Activated CD4-positive, alpha-beta T cell treated with anti-CD3 and anti-CD28 coated beads for 1 hour (primary cell): ENCODE results near the gene CDKN1A.

Experiments
- DNase-seq: peaks from one replicate; pipeline ENCODE4 v3.0.0-alpha.2; 2020

CDKN1A gene

DNA sequence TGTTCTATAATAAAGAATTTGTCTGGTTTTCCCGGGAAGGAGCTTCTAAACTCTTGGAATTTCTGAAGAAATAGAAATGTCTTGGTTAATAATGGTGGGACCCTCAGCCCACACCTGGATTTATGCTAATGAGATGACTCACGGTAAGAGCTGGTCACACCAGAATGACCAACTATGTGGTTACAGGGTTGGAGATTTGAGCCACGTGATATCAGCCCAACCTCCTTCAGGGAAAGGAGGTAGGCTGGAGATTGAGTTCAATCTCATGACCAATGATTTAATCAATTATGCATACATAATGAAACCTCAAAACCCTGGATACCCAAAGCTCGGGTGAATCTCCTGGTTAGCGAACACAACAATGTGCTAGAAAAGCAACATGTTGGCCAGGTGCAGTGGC lies 22.1 kb upstream of the CDKN1A start:
- DNase-seq = no peak

DNA sequence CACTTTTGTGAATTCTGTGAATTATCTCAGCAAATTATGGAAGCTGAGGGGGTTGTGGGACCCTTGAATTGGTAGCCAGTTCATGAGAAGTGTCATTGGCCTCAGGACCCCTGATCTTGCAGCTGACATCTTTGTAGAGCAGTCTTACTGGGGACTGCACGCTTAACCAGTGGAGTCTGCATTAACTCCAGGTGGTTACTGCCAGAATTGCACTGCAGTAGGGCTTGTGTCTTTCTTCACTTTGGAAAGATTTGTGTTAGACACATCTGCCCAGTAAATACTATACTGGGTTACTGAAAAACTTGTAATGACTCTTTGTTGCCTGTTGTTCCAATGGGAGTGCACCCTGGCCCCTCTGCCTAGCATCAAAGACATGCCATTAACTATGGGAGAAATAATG lies 21.2 kb upstream of the CDKN1A start:
- DNase-seq = no peak

DNA sequence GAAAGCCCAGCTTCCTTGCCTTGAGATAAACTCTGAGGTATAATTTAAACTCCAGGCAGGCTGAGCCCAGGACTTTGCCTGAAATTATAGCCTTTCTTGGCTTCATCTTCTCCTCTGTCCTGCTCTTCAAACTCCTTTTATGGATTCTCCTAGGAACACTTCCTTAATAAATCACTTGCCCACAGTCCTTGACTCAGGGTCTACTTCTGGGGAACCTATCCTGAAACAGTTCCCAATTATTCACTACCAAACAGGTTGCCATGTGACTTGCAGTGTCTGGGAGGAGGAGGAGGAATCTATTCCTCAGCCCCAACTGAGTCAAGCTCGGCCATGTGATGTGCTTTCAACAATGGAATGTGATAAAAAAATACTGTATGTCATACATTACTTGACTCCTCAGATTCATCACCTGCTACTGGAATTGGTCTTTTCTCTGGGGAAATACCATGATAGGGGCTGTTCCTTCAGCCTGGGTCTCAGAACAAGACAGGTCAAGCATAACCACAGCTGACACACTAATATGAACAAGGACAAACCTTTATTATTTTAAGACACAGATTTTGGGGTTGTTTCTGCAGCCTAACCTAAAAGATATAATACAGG lies 20.5 kb upstream of the CDKN1A start:
- no peak for DNase-seq

DNA sequence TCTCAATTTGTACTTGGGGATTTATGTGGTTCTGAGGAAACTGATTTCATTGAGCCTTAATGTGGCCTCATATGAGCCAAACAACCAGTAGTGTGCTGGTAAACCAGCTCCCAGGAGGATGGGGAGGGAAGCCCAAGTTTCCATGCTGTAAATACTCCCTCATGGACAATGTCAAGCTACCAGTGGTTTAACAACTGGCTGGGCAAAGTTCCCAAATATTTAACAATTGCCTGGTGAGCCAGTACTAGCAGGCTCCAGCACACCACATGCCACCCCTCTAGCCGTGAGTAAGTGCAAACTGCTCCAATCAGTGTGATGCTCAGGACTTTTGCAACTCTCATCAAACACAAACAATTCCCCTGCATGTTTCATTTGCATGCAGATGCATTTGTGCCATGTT lies 19.2 kb upstream of the CDKN1A start:
- DNase-seq = no peak

DNA sequence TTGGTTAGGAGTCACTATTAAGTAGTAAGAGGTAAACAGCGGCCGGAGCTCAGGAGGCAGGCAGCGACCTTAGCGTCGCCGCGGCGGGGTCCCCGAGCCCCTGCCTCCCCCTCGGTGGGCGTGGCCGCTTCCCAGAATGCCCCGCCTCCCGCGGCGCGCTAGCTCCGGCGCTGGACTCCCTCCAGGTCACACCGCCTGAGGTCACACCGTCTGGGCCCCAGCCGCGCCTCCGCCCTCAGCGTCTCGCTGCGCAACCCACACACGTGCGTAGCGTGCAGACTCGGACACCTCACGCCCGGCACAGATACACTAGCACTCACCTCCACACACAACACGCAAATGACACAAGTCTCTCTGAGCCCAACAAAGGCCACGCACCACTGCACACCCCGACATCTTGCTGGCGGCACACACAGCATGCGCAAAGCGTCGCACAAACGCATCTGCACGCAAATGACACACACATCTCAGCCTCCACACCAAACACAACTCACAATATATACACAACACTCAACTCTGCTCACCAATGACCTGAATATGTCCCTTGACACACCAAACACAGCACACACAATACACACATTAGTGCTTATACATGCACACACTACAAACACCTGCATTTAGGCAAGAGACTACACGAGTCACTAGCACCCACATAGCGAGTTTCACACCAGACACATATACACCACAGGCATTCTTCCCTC lies 17.6 kb upstream of the CDKN1A start:
- no peak for DNase-seq

DNA sequence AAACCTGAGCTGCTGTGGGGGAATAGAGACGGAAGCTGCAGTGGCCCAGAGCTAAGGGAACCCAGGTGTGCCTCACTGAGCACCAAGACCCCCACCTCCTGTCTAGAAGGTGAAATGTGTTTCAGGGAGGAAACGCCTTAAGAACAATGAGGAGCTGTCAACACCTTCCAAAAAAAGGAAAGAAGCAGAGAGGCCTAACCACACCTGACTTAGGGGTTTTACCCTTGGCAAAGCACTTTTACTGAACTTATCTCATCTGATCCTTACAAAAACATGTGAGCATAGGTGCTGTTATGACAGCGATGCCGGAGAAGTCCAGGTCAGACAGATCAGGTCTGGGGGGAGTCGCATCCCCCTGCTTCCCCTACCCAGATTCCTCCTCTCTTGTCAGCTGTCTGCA lies 16.1 kb upstream of the CDKN1A start:
- DNase-seq = no peak

DNA sequence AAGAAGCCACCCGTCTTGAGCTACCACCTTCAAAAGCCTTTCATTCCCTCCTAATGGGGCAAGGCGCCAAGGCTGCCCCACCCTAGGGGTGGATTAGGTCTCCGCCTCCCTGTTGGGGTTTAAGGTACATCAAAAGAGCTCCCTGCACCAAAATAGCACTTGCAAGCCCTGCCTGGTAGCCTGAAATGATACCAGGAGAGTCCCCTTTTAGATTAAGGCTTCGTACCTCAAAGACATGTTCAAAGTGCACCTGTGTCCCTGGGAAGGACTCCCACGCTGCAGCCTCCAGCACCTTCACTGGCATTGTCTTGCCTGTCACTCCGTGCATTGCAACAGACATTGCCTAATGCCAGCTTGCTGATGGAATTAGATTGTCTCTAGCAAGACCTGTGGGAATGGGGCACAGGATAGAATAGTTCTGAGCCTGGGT lies 15.7 kb upstream of the CDKN1A start:
- DNase-seq = no peak

DNA sequence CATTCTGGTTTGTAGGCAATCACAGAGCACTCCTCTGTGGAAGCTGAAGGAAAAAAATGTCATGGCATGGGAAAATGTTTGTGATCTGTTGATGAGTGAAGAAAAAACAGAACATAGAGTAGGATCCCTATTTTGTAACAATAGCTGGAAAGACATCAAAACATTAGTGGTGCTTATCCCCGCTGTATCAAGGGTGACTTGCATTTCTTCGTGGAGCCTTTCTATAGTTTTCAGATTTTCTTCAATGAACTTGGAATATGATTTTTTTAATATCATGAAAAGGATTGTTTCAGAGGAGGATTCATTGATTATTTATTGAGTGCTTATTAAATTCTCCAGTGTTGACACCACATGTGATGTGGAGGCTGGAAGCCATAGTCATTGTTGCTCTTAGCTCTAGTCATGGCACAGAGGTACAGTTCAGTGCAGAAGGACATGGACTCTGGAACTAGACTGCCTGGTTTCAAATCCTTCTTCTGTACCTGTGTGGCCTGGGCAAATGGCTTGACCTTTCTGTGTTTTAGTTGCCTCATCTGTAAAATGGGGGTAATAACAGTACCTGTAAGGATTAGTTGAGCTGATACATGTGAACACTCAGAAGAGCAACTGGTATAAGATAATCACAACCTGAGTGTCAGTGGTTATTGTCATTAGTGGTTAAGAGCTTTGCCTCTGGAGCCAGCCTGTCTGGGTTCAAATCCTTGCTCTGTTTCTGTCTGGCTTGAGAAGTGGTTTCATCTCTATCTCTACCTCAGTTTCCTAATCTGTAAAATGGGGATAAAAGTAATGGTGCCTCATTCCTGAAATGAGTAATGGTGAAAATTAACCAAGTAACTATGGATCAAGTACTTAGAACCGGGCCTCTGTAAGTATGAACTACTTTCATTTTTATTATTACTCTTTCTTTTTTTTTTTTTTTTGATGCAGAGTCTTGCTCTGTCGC lies 14.7 kb upstream of the CDKN1A start:
- no peak for DNase-seq

DNA sequence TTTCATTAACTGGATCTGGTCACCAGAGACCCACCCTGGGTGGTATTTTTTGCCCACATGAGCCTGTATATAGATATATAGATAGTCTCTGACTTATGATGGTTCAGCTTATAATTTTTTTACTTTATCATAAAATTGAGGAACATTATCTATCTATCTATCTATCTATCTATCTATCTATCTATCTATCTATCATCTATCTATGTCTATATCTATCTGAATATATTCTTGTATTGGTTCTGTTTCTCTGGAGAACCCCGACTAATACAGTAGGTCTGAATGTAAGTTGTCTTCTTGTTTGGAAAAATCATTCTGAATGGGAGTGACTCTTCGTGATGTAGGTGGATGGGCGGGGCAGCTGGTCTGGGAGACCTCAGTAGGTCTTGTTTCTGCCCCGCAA lies 13.3 kb upstream of the CDKN1A start:
- no peak for DNase-seq

DNA sequence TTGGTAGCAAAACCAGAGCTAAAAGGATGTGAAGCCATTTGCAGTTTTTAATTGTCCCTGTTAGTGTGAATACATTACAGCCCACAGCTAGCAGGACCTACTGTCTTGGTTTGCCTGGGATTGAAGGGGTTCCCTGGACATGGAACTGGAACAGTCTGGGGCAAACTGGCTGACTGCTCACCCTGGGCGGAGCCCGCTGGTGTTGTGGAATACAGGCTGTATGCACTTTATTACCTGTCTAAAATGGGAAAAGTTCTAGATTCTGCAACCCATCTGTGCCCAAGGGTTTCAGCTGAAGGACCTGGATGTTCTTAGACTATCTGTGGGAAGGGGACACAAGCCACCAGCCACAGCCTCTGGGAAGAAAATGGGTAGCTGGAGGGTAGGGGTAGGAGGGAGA lies 12.2 kb upstream of the CDKN1A start:
- DNase-seq = no peak

DNA sequence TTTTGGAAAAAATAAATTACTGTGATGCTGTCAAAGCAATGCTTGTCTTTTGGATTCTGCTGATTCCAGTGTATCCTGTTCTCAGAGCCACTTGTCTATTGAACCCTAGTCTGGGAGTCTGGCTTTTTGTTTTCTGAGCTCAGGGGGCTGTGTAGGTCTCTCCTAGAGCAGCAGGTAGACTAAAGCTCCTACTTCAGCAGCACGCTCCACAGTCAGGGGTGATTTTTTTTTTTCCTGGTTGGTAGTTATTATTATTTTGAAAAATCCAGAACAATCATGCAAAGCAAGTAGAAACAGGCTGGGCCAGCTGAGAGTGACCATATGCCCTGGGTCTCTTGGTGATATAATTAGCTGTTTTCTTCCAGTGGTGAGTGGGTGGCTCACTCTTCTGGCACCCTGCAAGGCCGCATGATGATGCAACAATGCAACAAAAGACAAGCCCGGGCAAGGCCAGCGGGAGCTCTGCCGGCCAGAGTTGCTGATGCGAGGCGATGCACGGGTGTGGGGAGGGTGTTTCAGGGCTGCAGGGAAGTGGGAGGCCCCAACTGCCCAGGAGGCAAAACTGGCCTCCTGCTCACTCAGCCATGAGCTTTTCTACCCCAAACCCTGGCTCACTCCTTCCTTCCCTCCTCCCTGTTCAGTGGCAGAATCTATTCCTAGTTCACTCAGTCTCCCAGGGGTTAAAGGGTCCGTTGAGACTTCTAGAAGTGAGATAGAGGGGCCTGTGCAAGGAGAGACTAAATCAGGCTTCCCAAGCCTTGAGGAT lies 11.5 kb upstream of the CDKN1A start:
- DNase-seq = no peak

DNA sequence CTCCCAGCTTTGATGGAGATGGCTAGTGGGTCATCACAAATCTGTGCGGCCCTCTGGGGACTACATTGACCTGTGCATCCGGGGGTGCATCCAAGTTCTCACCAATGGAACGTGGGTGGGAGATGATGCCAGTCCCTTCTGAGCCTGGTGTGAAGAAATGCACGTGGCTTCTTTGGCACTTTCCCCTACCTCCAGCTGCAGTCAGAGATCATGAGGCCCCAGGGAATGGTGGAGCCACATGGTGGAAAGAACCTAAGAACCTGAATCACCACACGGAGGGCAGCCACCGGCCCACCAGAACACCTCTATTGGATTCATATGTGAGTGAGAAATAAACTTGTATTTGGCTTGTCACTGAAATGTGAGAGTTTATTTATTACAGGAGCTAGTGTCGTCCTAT lies 9.9 kb upstream of the CDKN1A start:
- DNase-seq = no peak

DNA sequence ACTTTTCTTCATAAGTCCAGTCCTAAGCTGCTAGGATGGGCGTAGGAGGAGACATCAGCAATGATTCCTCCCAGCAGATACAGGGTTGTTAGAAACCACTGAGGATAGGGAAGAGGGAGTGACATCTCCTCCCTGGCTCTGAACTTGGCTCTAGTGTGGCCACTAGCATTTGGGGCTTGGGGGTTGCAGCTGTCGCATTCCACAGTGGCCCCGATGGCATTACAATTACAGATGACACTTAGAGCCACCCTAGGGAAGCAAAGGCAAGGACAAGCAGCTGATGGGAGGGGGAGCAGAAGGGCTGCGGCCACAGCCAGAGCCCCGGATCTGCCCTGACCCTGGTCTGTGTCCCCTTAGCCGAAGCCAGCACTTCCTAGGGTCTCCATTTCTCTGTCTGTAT lies 9.5 kb upstream of the CDKN1A start:
- DNase-seq = no peak

DNA sequence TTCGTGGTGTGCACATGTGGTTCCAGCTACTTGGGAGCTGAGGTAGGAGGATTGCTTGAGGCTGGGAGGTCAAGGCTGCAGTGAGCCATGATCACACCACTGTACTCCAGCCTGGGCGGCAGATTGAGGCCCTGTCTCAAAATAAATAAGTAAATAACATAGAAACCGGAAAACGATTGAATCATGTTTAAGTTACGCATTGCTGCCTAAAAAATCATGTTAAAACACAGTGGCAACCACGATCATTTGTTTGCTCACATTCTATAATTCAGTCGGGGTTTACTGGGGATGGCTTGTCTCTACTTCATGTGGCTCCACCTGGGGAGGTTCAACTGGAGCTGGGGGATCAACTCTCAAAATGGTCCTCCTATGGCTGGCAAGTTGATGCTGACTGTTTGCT lies 8.2 kb upstream of the CDKN1A start:
- no peak for DNase-seq

DNA sequence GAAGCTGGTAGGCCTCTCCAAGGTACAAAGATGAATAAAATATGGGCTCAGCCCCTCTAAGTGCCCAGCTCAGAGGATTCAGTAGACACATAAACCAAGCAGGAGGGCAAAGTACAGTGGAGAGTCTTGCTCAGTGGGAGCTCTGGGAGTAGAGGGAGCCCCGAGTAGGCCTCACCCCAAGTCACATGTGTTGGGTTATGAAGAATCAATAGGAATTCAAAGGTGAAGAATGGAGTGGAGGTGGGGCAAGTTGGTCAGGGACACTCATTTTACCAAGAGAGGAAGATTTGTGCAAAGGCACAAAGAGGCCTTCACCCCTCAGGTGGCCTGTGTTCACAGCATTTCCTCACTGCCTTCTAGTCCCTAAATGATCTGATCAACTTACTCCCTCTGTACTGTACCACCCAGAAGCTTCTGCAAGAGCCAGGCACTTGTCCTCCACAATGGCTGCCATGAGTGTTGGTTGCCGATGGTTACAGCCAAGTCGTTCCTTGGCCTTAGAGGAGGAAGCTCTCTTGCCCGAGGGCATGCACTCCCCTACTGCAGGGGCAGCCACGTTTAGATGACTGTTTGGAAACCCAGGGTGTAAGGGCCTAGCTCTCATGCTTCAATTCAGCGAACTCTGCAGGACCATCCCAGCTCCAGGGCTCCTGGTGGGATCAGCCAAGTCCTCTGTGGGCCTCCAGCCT lies 6.7 kb upstream of the CDKN1A start:
- no peak for DNase-seq

DNA sequence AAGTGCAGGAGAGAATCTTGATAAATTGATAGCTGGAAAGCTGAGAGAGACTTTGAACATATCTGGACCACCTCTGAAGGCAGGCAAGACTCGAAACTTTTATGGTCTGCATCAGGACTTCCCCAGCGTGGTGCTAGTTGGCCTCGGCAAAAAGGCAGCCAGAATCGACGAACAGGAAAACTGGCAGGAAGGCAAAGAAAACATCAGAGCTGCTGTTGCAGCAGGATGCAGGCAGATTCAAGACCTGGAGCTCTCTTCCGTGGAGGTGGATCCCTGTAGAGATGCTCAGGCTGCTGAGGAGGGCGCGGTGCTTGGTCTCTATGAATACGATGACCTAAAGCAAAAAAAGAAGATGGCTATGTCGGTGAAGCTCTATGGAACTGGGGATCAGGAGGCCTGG lies 4.6 kb upstream of the CDKN1A start:
- DNase-seq = no peak

DNA sequence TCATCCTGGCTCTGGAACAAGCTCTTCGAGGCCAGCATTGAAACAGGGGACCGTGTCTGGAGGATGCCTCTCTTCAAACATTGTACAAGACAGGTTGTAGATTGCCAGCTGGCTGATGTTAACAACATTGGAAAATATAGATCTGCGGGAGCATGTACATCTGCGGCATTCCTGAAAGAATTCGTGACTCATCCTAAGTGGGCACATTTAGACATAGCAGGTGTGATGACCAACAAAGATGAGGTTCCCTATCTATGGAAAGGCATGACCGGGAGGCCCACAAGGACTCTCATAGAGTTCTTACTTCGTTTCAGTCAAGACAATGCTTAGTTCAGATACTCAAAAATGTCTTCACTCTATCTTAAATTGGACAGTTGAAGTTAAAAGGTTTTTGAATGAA lies 3.6 kb upstream of the CDKN1A start:
- DNase-seq = no peak

DNA sequence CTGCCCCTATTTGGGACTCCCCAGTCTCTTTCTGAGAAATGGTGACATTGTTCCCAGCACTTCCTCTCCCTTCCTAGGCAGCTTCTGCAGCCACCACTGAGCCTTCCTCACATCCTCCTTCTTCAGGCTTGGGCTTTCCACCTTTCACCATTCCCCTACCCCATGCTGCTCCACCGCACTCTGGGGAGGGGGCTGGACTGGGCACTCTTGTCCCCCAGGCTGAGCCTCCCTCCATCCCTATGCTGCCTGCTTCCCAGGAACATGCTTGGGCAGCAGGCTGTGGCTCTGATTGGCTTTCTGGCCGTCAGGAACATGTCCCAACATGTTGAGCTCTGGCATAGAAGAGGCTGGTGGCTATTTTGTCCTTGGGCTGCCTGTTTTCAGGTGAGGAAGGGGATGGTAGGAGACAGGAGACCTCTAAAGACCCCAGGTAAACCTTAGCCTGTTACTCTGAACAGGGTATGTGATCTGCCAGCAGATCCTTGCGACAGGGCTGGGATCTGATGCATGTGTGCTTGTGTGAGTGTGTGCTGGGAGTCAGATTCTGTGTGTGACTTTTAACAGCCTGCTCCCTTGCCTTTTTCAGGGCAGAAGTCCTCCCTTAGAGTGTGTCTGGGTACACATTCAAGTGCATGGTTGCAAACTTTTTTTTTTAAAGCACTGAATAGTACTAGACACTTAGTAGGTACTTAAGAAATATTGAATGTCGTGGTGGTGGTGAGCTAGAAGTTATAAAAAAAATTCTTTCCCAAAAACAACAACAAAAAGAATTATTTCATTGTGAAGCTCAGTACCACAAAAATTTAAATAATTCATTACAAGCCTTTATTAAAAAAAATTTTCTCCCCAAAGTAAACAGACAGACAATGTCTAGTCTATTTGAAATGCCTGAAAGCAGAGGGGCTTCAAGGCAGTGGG lies 2.1 kb upstream of the CDKN1A start:
- no peak for DNase-seq

DNA sequence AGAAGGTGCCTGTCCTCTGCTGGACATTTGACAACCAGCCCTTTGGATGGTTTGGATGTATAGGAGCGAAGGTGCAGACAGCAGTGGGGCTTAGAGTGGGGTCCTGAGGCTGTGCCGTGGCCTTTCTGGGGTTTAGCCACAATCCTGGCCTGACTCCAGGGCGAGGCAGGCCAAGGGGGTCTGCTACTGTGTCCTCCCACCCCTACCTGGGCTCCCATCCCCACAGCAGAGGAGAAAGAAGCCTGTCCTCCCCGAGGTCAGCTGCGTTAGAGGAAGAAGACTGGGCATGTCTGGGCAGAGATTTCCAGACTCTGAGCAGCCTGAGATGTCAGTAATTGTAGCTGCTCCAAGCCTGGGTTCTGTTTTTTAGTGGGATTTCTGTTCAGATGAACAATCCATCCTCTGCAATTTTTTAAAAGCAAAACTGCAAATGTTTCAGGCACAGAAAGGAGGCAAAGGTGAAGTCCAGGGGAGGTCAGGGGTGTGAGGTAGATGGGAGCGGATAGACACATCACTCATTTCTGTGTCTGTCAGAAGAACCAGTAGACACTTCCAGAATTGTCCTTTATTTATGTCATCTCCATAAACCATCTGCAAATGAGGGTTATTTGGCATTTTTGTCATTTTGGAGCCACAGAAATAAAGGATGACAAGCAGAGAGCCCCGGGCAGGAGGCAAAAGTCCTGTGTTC lies 1.3 kb upstream of the CDKN1A start:
- no peak for DNase-seq

DNA sequence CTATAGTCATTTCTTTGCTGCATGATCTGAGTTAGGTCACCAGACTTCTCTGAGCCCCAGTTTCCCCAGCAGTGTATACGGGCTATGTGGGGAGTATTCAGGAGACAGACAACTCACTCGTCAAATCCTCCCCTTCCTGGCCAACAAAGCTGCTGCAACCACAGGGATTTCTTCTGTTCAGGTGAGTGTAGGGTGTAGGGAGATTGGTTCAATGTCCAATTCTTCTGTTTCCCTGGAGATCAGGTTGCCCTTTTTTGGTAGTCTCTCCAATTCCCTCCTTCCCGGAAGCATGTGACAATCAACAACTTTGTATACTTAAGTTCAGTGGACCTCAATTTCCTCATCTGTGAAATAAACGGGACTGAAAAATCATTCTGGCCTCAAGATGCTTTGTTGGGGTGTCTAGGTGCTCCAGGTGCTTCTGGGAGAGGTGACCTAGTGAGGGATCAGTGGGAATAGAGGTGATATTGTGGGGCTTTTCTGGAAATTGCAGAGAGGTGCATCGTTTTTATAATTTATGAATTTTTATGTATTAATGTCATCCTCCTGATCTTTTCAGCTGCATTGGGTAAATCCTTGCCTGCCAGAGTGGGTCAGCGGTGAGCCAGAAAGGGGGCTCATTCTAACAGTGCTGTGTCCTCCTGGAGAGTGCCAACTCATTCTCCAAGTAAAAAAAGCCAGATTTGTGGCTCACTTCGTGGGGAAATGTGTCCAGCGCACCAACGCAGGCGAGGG lies 594 bp upstream of the CDKN1A start:
- no peak for DNase-seq
